ENCODE data around the gene MAP2.

- TF ChIP-seq CTCF (IDR thresholded peaks at IDR 0.05) (no peak), POLR2A (IDR thresholded peaks at IDR 0.05) (no peak)
These were observed 214.5 kb downstream of the MAP2 start for GRCh38 chr2:209638346-209638745.
